ENCODE measurements around the gene OR10P1.

The OR10P1 gene

GRCh38 chr12:55652352-55652751, 15.7 kb downstream of the OR10P1 start:
- DNase-seq: no peak

- DNase-seq: no peak
Measured at GRCh38 chr12:55653031-55653430, 16.3 kb downstream of the OR10P1 start.

- DNase-seq: no peak
Measured at GRCh38 chr12:55654511-55655214, 18.0 kb downstream of the OR10P1 start.

- no peak for DNase-seq
Measured at GRCh38 chr12:55657212-55657611, 20.5 kb downstream of the OR10P1 start.

DNA sequence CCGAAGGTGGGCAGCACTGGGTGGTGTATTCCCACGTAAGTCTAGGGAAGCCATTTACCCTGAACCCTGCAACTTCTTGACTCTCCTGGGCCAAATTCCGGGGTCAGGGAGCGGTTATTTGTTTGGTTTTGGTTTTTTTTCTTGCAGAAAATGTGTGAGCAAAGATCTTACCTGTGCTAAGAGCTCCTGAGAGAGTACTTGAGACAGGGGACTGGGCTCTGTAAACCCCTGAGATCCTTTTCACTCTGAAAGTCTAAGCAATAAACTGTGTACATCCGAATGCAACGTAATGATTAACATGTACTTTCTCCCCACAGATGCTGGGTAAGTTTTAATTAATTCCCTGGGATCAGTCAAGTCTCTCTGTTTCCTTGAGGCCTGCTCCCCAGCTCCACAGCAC, 21.5 kb downstream of the OR10P1 start:
- DNase-seq: no peak

DNA sequence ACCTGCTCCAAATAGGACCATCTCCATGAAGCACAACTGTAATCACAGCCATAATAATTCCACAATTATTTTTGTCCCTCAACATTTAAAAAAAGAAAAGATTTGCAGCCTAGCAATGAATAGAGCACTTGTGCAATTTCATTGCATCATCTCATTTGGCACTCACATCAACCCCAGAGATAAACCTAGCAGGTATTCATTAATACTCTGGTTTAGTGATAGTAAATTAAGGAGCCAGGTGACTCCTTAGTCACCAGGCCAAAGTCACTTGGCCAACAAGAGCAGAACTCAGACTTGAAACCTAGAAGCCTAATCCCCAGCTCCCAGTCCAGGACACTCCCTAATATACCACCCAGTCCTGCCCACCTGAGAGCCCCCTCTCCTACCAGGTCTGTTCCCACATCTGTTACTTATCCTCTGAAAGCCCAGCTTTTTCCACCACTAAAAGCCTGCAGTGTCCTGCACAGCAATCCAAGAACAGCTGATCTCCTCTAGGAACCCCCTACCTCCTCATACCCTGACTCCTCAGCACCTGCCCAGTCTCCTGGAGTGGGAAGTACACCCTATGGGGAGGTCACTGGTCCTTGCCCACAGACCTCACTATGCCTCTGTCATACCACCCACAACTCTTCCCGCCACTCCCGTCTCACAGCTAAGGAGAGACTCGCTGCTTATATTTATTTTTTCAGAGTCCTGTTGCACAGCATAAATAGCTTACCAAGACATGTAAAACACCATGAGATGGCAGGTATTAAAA, 22.1 kb downstream of the OR10P1 start:
- DNase-seq: no peak

- DNase-seq: no peak
Measured at GRCh38 chr12:55659486-55660385, 23.0 kb downstream of the OR10P1 start.

DNA sequence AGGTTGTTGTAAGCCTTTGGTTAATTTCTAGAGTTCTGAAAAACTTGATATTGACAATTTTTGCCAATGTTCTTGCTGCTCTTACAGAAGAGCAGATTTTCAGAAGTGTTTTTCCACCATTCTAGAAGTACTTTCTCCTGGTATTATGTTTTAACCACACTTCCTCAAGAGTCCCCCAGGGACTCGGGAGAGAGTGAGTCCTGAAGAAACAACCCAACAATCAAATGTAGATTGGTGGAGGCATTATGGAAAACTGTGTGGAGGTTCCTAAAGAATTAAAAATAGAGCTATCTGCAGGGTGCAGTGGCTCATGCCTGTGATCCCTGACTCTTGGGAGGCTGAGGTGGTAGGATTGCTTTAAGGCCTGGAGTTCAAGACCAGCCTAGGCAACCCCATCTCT, 26.7 kb downstream of the OR10P1 start:
- no peak for DNase-seq

DNA sequence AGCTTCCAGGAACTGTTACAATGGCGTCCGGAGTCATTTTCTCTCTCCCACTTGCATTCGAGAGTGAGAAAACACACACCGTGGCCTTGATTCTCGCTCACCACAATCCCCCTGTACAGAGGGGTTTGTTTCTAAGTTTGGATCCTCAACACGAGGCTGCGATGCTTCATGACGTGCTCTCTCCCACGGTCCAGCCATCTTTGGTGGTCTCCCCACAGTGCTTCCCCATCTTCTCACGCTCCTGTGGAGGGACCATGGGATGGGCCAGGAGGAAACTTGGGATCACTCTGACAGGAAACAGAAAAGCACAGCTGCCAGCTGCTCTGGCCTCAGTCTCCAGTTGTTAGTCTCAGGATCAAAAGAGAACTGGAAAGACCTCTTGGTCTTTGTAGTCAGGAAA, 28.1 kb downstream of the OR10P1 start:
- DNase-seq: no peak

DNA sequence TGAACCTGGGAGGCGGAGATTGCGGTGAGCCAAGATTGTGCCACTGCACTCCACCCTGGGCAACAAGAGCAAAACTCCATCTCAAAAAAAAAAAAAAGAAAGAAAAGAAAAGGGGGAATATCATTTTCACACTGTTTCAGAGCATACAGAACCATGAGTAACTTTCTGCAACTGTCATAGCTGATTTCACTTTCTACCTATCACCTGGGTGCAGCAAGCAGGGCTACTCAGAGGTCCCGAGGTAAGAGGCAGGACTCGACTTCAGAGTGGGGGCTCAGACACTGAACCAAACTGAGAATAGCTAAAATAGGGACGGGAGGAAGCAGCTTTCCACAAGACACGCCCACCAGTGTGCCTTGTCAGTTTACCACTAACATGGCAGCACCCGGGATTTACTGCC, 29.8 kb downstream of the OR10P1 start:
- DNase-seq: no peak

DNA sequence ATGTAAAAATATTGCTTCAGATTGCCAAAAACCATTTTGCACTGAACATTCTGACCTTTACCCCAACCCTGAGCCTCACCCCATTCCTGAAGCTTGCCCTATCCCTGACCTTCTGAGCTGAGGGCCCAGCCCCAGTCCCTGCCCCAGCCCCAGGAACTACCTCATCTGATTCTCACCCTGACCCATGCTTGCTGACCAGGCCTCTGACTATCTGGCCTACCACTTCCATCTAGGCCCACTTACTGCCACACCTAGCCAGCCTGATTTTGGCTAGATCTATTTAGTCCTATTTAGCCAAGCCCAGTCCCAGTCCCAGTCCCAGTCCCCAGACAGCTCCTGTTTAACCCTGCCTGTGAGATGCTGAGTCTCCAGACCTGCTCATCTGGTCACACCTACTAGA, 33.6 kb downstream of the OR10P1 start:
- no peak for DNase-seq

GRCh38 chr12:55671746-55672145, 35.1 kb downstream of the OR10P1 start:
- DNase-seq: no peak

- DNase-seq: no peak
Measured at GRCh38 chr12:55673638-55674037, 36.9 kb downstream of the OR10P1 start.

GRCh38 chr12:55675666-55676065, 39.0 kb downstream of the OR10P1 start:
- DNase-seq: no peak

- DNase-seq: no peak
Measured at GRCh38 chr12:55676707-55677106, 40.0 kb downstream of the OR10P1 start.

- no peak for DNase-seq
Measured at GRCh38 chr12:55679691-55680090, 43.0 kb downstream of the OR10P1 start.

- no peak for DNase-seq
Measured at GRCh38 chr12:55681142-55682077, 44.7 kb downstream of the OR10P1 start.

GRCh38 chr12:55682087-55682796, 45.5 kb downstream of the OR10P1 start:
- no peak for DNase-seq

GRCh38 chr12:55683676-55684075, 47.0 kb downstream of the OR10P1 start:
- DNase-seq: no peak

DNA sequence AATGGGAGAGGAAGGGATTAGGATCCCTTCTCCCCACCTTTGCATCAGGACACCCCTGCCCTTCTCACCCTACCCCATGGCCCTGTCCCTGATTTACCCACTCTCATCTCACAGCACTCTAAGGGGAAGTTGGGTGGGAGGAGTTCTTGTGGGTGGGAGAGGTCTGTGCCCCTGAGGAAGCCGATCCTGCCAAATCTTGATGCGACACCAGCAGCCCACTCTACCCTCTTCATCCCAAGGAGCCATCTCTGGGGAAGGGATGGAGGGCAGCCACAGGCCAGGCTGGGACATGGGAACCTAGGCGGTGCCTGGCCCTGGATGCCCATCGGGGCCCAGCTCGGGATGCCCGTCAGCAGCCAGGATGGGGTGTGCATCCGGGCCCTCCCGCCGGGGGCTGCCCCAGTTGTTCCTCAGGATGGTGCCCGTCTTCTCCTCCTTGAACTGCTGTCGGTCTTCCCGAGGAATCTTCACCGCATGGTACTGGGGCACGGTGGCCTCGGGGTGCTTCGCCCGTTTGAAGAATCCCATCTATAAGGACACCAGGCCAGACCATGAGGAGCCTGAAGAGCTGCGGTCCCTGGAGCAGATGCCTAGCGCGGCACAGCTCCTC, 48.2 kb downstream of the OR10P1 start:
- no peak for DNase-seq

GRCh38 chr12:55685671-55686070, 49.0 kb downstream of the OR10P1 start:
- DNase-seq: no peak
